SK-N-MC (cell line): ENCODE results near the gene CGNL1.

Source experiments
- DNase-seq: peaks from one replicate; pipeline ENCODE4 v3.0.0-alpha.2; 2011; ENCODE audit warnings: low read depth, low spot score
- H3K27ac ChIP-seq: fragments of 200-600 bp; sonication (generic); 2 replicates; pipeline ENCODE4 v1.5.1; 2016; ENCODE audit warnings: mixed run types
- H3K36me3 ChIP-seq: fragments of 200-600 bp; sonication (generic); 2 replicates; pipeline ENCODE4 v1.6.1; 2017; ENCODE audit warnings: antibody characterized with exemption, low read length, mixed read lengths; ENCODE audit not compliant: insufficient read depth
- H3K4me3 ChIP-seq: fragments of 200-600 bp; sonication (generic); 2 replicates; pipeline ENCODE4 v1.5.1; 2016
- H3K9ac ChIP-seq: fragments of 200-600 bp; sonication (generic); 2 replicates; pipeline ENCODE4 v1.8.0; 2017; ENCODE audit warnings: mixed run types, mixed read lengths; ENCODE audit not compliant: insufficient read length
- H3K9me3 ChIP-seq: fragments of 200-600 bp; sonication (generic); 2 replicates; pipeline ENCODE4 v1.6.1; 2017; ENCODE audit warnings: low read depth, mild to moderate bottlenecking, antibody characterized with exemption, low read length, moderate library complexity, mixed read lengths
- EZH2 ChIP-seq: fragments of 200-600 bp; sonication (generic); IDR thresholded peaks from one replicate; pipeline ENCODE4 v1.6.1; 2017; ENCODE audit warnings: antibody characterized with exemption
- FOXP2 ChIP-seq: optimal IDR thresholded peaks from 2 replicates; pipeline ENCODE3; 2011; ENCODE audit warnings: mild to moderate bottlenecking, moderate library complexity; ENCODE audit not compliant: insufficient read depth; ENCODE audit errors: extremely low read length, control extremely low read depth
- POLR2AphosphoS5 ChIP-seq: IDR thresholded peaks from 2 replicates; pipeline ENCODE4 v1.6.1; 2012; ENCODE audit warnings: mild to moderate bottlenecking, low read depth, low read length, borderline replicate concordance

CGNL1 gene

GRCh38 chr15:57389991-57390390 lies 13.7 kb downstream of the CGNL1 start:
- no peak for TF ChIP-seq EZH2
- no peak for TF ChIP-seq POLR2AphosphoS5
- TF ChIP-seq FOXP2: no peak
- H3K9ac ChIP-seq: no peak overlapping the region
- no peaks in the 10 kb centered on the region for H3K36me3 ChIP-seq
- DNase-seq: no peak
- H3K9me3 ChIP-seq: no peaks in the 10 kb centered on the region
- no peak overlapping the region for H3K27ac ChIP-seq
- no peak overlapping the region for H3K4me3 ChIP-seq

- H3K9me3 ChIP-seq: no peaks in the 10 kb centered on the region
- TF ChIP-seq EZH2 (no peak), FOXP2 (no peak), POLR2AphosphoS5 (no peak)
- H3K36me3 ChIP-seq: no peaks in the 10 kb centered on the region
- H3K4me3 ChIP-seq: no peak overlapping the region
- DNase-seq: no peak
- H3K27ac ChIP-seq: no peak overlapping the region
- H3K9ac ChIP-seq: no peak overlapping the region
These were observed 14.3 kb downstream of the CGNL1 start for GRCh38 chr15:57390583-57390982.

GRCh38 chr15:57391537-57391936 lies 15.2 kb downstream of the CGNL1 start:
- TF ChIP-seq EZH2: no peak
- TF ChIP-seq FOXP2: no peak
- no peak for TF ChIP-seq POLR2AphosphoS5
- no peak for DNase-seq
- Histone ChIP-seq H3K9me3 (no peaks in the 10 kb centered on the region), H3K4me3 (no peak overlapping the region), H3K36me3 (no peaks in the 10 kb centered on the region), H3K9ac (no peak overlapping the region), H3K27ac (no peak overlapping the region)

GRCh38 chr15:57393061-57393460 lies 16.8 kb downstream of the CGNL1 start:
- TF ChIP-seq EZH2 (no peak), POLR2AphosphoS5 (no peak), FOXP2 (no peak)
- H3K36me3 ChIP-seq: no peaks in the 10 kb centered on the region
- H3K9ac ChIP-seq: no peak overlapping the region
- H3K4me3 ChIP-seq: no peak overlapping the region
- H3K27ac ChIP-seq: no peak overlapping the region
- no peak for DNase-seq
- no peaks in the 10 kb centered on the region for H3K9me3 ChIP-seq

- Histone ChIP-seq H3K27ac (no peak overlapping the region), H3K36me3 (no peaks in the 10 kb centered on the region), H3K4me3 (no peak overlapping the region), H3K9ac (no peak overlapping the region), H3K9me3 (no peaks in the 10 kb centered on the region)
- no peak for TF ChIP-seq POLR2AphosphoS5
- no peak for TF ChIP-seq EZH2
- no peak for TF ChIP-seq FOXP2
- no peak for DNase-seq
These were observed 19.0 kb downstream of the CGNL1 start for GRCh38 chr15:57395292-57395691.

- Histone ChIP-seq H3K9ac (no peak overlapping the region), H3K9me3 (no peaks in the 10 kb centered on the region), H3K36me3 (no peaks in the 10 kb centered on the region), H3K27ac (no peak overlapping the region), H3K4me3 (no peak overlapping the region)
- DNase-seq: no peak
- TF ChIP-seq FOXP2 (no peak), EZH2 (no peak)
These were observed 22.0 kb downstream of the CGNL1 start for GRCh38 chr15:57398336-57398735.

GRCh38 chr15:57401546-57401945 lies 25.2 kb downstream of the CGNL1 start:
- no peak for DNase-seq
- no peak for TF ChIP-seq POLR2AphosphoS5
- TF ChIP-seq FOXP2: no peak
- TF ChIP-seq EZH2: no peak

GRCh38 chr15:57403017-57403416 lies 26.7 kb downstream of the CGNL1 start:
- DNase-seq: no peak
- no peak for TF ChIP-seq EZH2
- no peak for TF ChIP-seq FOXP2
- Histone ChIP-seq H3K4me3 (no peak overlapping the region), H3K9ac (no peak overlapping the region), H3K27ac (no peak overlapping the region), H3K36me3 (no peaks in the 10 kb centered on the region), H3K9me3 (no peaks in the 10 kb centered on the region)

More at GRCh38 chr15:57401546-57401945, 25.2 kb downstream of the CGNL1 start:
- Histone ChIP-seq H3K9me3 (no peaks in the 10 kb centered on the region), H3K36me3 (no peaks in the 10 kb centered on the region), H3K27ac (no peak overlapping the region), H3K4me3 (no peak overlapping the region), H3K9ac (no peak overlapping the region)

GRCh38 chr15:57403566-57404325 lies 27.4 kb downstream of the CGNL1 start:
- Histone ChIP-seq H3K27ac (no peak overlapping the region), H3K36me3 (no peaks in the 10 kb centered on the region), H3K4me3 (no peak overlapping the region), H3K9me3 (no peaks in the 10 kb centered on the region), H3K9ac (no peak overlapping the region)
- DNase-seq: no peak
- TF ChIP-seq FOXP2 (no peak), POLR2AphosphoS5 (no peak), EZH2 (no peak)
